MM.1S (cell line): Measurements from ENCODE around the gene CPB2.

Source experiments
- DNase-seq: peaks from one replicate; pipeline ENCODE4 v3.0.0-alpha.2; 2015
- H2AFZ ChIP-seq: fragments of 300-600 bp; sonication (generic); 2 replicates; pipeline ENCODE4 v1.6.0; 2016; ENCODE audit warnings: antibody characterized with exemption, low read length
- H3F3A ChIP-seq: fragments of 300-600 bp; sonication (generic); 2 replicates; pipeline ENCODE4 v1.6.1; 2016; ENCODE audit warnings: mild to moderate bottlenecking, antibody characterized with exemption, low read length, moderate library complexity, mixed read lengths; ENCODE audit not compliant: insufficient read depth
- H3K27ac ChIP-seq: fragments of 300-600 bp; sonication (generic); 2 replicates; pipeline ENCODE4 v1.5.1; 2016; ENCODE audit warnings: mild to moderate bottlenecking, low read length
- H3K27me3 ChIP-seq: fragments of 300-600 bp; sonication (generic); replicated peaks from 2 replicates; pipeline ENCODE4 v1.6.0; 2016; ENCODE audit warnings: low read length; ENCODE audit not compliant: insufficient read depth
- H3K36me3 ChIP-seq: fragments of 300-600 bp; sonication (generic); replicated peaks from 2 replicates; pipeline ENCODE4 v1.6.1; 2016; ENCODE audit warnings: mild to moderate bottlenecking, low read length, mixed read lengths; ENCODE audit not compliant: insufficient read depth
- H3K4me1 ChIP-seq: fragments of 300-600 bp; sonication (generic); 2 replicates; pipeline ENCODE4 v1.6.1; 2016; ENCODE audit warnings: low read length, mixed read lengths
- H3K4me2 ChIP-seq: fragments of 300-600 bp; sonication (generic); 2 replicates; pipeline ENCODE4 v1.6.0; 2016; ENCODE audit warnings: low read depth, low read length
- H3K4me3 ChIP-seq: fragments of 300-600 bp; sonication (generic); 2 replicates; pipeline ENCODE4 v1.5.1; 2016; ENCODE audit warnings: low read length, mixed read lengths
- H3K79me2 ChIP-seq: fragments of 300-600 bp; sonication (generic); 2 replicates; pipeline ENCODE4 v1.6.1; 2016; ENCODE audit warnings: mixed run types, low read length, mixed read lengths
- H3K9ac ChIP-seq: fragments of 300-600 bp; sonication (generic); 2 replicates; pipeline ENCODE4 v1.6.1; 2016; ENCODE audit warnings: low read length, mixed read lengths
- H3K9me2 ChIP-seq: fragments of 300-600 bp; sonication (generic); replicated peaks from 2 replicates; pipeline ENCODE4 v1.6.1; 2016; ENCODE audit warnings: mild to moderate bottlenecking, low read length, mixed read lengths; ENCODE audit not compliant: insufficient read depth
- H3K9me3 ChIP-seq: fragments of 300-600 bp; sonication (generic); replicated peaks from 2 replicates; pipeline ENCODE4 v1.6.1; 2016; ENCODE audit warnings: mild to moderate bottlenecking, low read length, mixed read lengths; ENCODE audit not compliant: insufficient read depth
- H4K20me1 ChIP-seq: fragments of 300-600 bp; sonication (generic); 2 replicates; pipeline ENCODE4 v1.6.1; 2016; ENCODE audit warnings: mild to moderate bottlenecking, low read length, moderate library complexity, mixed read lengths; ENCODE audit not compliant: insufficient read depth
- CTCF ChIP-seq: fragments of 300-600 bp; sonication (generic); IDR thresholded peaks from 2 replicates; pipeline ENCODE4 v1.5.1; 2016; ENCODE audit warnings: antibody characterized with exemption, low read length, mixed read lengths
- EZH2 ChIP-seq: fragments of 300-600 bp; sonication (generic); optimal IDR thresholded peaks from 2 replicates; pipeline ENCODE3; 2017; ENCODE audit warnings: low read depth, mild to moderate bottlenecking, antibody characterized with exemption, low read length, mixed read lengths
- EZH2phosphoT487 ChIP-seq: fragments of 300-600 bp; sonication (generic); IDR thresholded peaks from 2 replicates; pipeline ENCODE4 v1.6.1; 2018; ENCODE audit warnings: antibody characterized with exemption, low read length

Gene CPB2

GRCh38 chr13:46059405-46059804, 45.4 kb downstream of the CPB2 start:
- no peak for DNase-seq
- Histone ChIP-seq H3K27ac (no peak overlapping the region), H4K20me1 (no peaks in the 10 kb centered on the region), H3K9me3 (no peaks in the 10 kb centered on the region), H3K27me3 (no peaks in the 10 kb centered on the region), H3K36me3 (no peaks in the 10 kb centered on the region), H3K4me3 (no peak overlapping the region), H3K4me2 (no peak overlapping the region), H3K9me2 (no peaks in the 10 kb centered on the region), H2AFZ (no peak overlapping the region), H3K79me2 (no peaks in the 10 kb centered on the region), H3K4me1 (no peaks in the 10 kb centered on the region), H3F3A (no peaks in the 10 kb centered on the region), H3K9ac (no peak overlapping the region)
- TF ChIP-seq CTCF = no peak

GRCh38 chr13:46058268-46058667, 46.6 kb downstream of the CPB2 start:
- no peaks in the 10 kb centered on the region for H4K20me1 ChIP-seq
- H3K4me2 ChIP-seq = no peak overlapping the region
- H3F3A ChIP-seq = no peaks in the 10 kb centered on the region
- H3K36me3 ChIP-seq = no peaks in the 10 kb centered on the region
- H3K9me2 ChIP-seq = no peaks in the 10 kb centered on the region
- no peak overlapping the region for H3K9ac ChIP-seq
- 0 out of 2 replicates have a peak, but pooled peaks cover 3% of the 10 kb centered on the region for H3K4me1 ChIP-seq
- no peak overlapping the region for H3K27ac ChIP-seq
- TF ChIP-seq CTCF (no peak), EZH2phosphoT487 (no peak), EZH2 (no peak)
- H2AFZ ChIP-seq = no peak overlapping the region
- H3K79me2 ChIP-seq = no peaks in the 10 kb centered on the region
- H3K9me3 ChIP-seq = no peaks in the 10 kb centered on the region
- no peak overlapping the region for H3K4me3 ChIP-seq
- DNase-seq = no peak
- no peaks in the 10 kb centered on the region for H3K27me3 ChIP-seq

- no peak overlapping the region for H2AFZ ChIP-seq
- H3K27ac ChIP-seq = no peak overlapping the region
- H3F3A ChIP-seq = peaks cover under 1% of the 10 kb centered on the region; the same call in 1 of the 2 replicates
- H3K4me3 ChIP-seq = no peak overlapping the region
- no peaks in the 10 kb centered on the region for H3K9me3 ChIP-seq
- no peaks in the 10 kb centered on the region for H3K27me3 ChIP-seq
- no peaks in the 10 kb centered on the region for H4K20me1 ChIP-seq
- TF ChIP-seq CTCF (no peak), EZH2phosphoT487 (no peak), EZH2 (no peak)
- H3K79me2 ChIP-seq = no peaks in the 10 kb centered on the region; the same call in 1 of the 2 replicates
- H3K9ac ChIP-seq = no peak overlapping the region
- 0 out of 2 replicates have a peak, but pooled peaks cover 3% of the 10 kb centered on the region for H3K4me1 ChIP-seq
- no peak overlapping the region for H3K4me2 ChIP-seq
- DNase-seq = no peak
- no peaks in the 10 kb centered on the region for H3K9me2 ChIP-seq
- H3K36me3 ChIP-seq = no peaks in the 10 kb centered on the region
These were observed 47.4 kb downstream of the CPB2 start for GRCh38 chr13:46057256-46058015.
